ENCODE results near the gene PDGFD. TPM values are rescaled to one million over a fixed set of nuclear protein-coding genes. Genes with fewer than 3 reads are reported as not detected.

The PDGFD gene
- total RNA-seq, 1 donor from 2014 or later = 8.0 TPM

DNA sequence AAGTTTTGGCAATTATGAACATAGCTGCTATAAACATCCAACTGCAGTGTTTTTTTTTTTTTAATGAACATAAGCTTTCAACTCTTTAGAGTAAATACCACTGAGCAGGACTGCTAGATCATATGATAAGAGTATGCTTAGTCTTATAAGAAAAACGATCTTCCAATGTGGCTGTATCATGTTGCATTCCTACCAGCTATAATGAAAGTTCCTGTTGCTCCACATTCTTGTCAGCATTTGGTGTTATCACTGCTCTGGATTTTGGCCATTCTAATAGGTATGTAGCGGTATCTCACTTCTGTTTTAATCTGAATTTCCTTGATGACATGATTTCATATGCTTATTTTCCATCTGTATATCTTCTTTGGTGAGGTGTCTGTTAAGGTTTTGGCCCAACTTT lies 50.4 kb downstream of the PDGFD start:
- Mint-ChIP-seq H3K36me3 (ENCODE audit: insufficient read depth) (peaks cover 2% of the 10 kb centered on the region), H3K27me3 (no peaks in the 10 kb centered on the region), H3K4me1 (ENCODE audit: low read depth) (no peaks in the 10 kb centered on the region), H3K27ac (no peak overlapping the region), H3K4me3 (ENCODE audit: low read depth) (no peak overlapping the region), H3K9me3 (ENCODE audit: low read depth) (peaks cover 36% of the 10 kb centered on the region)
- TF ChIP-seq, protein P1, sequence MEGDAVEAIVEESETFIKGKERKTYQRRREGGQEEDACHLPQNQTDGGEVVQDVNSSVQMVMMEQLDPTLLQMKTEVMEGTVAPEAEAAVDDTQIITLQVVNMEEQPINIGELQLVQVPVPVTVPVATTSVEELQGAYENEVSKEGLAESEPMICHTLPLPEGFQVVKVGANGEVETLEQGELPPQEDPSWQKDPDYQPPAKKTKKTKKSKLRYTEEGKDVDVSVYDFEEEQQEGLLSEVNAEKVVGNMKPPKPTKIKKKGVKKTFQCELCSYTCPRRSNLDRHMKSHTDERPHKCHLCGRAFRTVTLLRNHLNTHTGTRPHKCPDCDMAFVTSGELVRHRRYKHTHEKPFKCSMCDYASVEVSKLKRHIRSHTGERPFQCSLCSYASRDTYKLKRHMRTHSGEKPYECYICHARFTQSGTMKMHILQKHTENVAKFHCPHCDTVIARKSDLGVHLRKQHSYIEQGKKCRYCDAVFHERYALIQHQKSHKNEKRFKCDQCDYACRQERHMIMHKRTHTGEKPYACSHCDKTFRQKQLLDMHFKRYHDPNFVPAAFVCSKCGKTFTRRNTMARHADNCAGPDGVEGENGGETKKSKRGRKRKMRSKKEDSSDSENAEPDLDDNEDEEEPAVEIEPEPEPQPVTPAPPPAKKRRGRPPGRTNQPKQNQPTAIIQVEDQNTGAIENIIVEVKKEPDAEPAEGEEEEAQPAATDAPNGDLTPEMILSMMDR (IDR thresholded peaks at IDR 0.05; ENCODE audit: unreplicated experiment) = no peak
- no peak for DNase-seq (ENCODE audit: low spot score, unreplicated experiment)

DNA sequence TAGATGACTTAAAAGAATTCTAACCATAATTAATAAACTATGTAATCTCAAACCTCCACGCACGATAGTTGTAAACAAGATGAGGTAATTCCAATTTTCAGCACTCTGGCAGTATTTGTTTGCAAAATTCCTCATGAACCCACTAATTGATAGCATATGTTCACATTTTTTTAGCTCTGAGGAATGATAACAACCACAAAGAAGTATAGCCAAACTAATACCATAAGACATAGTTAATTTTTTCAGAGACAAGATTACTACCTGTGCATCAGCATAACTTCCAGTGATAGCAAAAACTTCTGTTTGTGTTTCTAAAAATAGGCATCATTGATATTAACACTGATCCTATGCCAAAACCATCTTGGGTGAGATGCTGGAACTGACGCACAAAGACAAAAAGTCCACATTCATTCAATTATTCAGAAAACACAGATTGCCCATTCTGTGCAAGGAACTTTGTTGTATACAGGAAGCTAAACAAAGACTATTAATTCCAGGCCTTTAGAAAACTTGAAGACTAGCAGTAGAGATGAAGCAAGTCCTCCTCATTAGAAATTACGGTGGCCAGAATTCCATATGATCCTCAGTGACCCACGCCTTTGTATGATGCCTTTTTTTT lies 57.7 kb downstream of the PDGFD start:
- Mint-ChIP-seq H3K4me3 (ENCODE audit: low read depth) (no peak overlapping the region), H3K27me3 (no peaks in the 10 kb centered on the region), H3K27ac (no peak overlapping the region), H3K9me3 (ENCODE audit: low read depth) (no peaks in the 10 kb centered on the region), H3K36me3 (ENCODE audit: insufficient read depth) (no peaks in the 10 kb centered on the region), H3K4me1 (ENCODE audit: low read depth) (peaks cover 3% of the 10 kb centered on the region)
- DNase-seq (ENCODE audit: low spot score, unreplicated experiment) = no peak
- TF ChIP-seq, protein P1 (IDR thresholded peaks at IDR 0.05; ENCODE audit: unreplicated experiment) = no peak

DNA sequence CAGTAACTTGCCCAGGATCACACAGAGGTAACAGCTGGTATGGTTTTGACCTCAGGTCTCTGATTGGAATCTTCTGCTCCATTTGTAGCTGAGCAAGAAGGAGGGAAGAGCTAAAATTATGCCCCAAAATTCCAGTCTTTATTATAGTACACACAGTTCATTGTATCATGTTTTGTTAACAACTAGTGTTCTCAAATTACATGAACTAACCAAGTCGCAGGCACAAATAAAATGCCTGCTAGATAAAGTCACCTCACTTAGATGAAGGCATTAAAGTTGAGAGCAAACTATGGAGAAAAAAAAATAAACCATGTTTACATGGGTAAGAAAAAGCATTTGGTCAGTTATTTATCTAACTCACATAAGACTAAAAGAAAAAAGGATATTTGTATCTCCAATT lies 58.8 kb downstream of the PDGFD start:
- DNase-seq (ENCODE audit: low spot score, unreplicated experiment) = no peak
- Mint-ChIP-seq H3K27ac (no peak overlapping the region), H3K4me3 (ENCODE audit: low read depth) (no peak overlapping the region), H3K4me1 (ENCODE audit: low read depth) (peaks cover 3% of the 10 kb centered on the region), H3K27me3 (no peaks in the 10 kb centered on the region), H3K36me3 (ENCODE audit: insufficient read depth) (no peaks in the 10 kb centered on the region), H3K9me3 (ENCODE audit: low read depth) (no peaks in the 10 kb centered on the region)
- TF ChIP-seq, protein P1 (IDR thresholded peaks at IDR 0.05; ENCODE audit: unreplicated experiment) = no peak

DNA sequence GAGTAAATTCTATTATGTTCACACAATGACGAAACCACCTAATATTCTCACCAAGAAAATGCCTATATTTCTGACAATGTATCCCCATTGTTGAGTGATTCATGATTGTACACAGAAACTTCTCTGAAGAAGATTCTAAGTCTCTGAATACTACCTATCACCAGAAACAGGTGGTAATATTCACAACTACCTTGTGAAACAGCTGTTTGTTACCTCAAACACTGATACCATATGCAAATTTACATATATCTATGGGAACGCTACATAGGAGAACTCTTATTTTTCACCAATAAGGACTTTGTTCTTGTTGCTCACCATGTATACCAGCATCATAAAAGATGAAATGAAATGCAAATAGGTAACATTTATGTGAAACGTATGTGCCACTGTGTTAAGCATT lies 59.3 kb downstream of the PDGFD start:
- Mint-ChIP-seq H3K36me3 (ENCODE audit: insufficient read depth) (no peaks in the 10 kb centered on the region), H3K9me3 (ENCODE audit: low read depth) (no peaks in the 10 kb centered on the region), H3K27ac (no peak overlapping the region), H3K4me1 (ENCODE audit: low read depth) (peaks cover 3% of the 10 kb centered on the region), H3K4me3 (ENCODE audit: low read depth) (no peak overlapping the region), H3K27me3 (no peaks in the 10 kb centered on the region)
- DNase-seq (ENCODE audit: low spot score, unreplicated experiment) = no peak
- TF ChIP-seq, protein P1 (IDR thresholded peaks at IDR 0.05; ENCODE audit: unreplicated experiment) = no peak

DNA sequence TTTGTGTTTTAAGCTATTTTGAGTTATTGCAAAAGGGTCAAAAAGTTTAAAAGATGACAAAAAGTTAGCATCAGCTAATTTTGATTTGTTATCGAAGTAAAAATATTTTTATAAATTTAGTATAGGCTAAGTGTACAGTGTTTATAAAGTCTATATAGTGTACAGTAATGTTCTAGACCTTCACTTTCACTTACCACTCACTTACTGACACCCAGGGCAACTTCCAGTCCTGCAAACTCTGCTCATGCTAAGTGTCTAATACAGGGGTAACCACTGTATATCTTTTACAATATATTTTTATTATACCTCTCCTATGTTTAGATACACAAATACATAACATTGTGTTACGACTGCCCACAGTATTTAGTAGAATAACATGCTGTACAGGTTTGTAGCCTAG lies 59.7 kb downstream of the PDGFD start:
- Mint-ChIP-seq H3K9me3 (ENCODE audit: low read depth) (no peaks in the 10 kb centered on the region), H3K36me3 (ENCODE audit: insufficient read depth) (no peaks in the 10 kb centered on the region), H3K4me3 (ENCODE audit: low read depth) (no peak overlapping the region), H3K27ac (no peak overlapping the region), H3K27me3 (no peaks in the 10 kb centered on the region), H3K4me1 (ENCODE audit: low read depth) (peaks cover 3% of the 10 kb centered on the region)
- no peak for DNase-seq (ENCODE audit: low spot score, unreplicated experiment)
- TF ChIP-seq, protein P1 (IDR thresholded peaks at IDR 0.05; ENCODE audit: unreplicated experiment) = no peak
